Endothelial cell of hepatic sinusoid (primary cell): ENCODE measurements around the gene DHRS3.

ENCODE experiments used
- in situ Hi-C: cut with HindIII; loops from 2 replicates; pipeline ENCODE4 v1.10.0; 2017; ENCODE audit warnings: low sequenced_read_pairs

DHRS3 gene

DNA sequence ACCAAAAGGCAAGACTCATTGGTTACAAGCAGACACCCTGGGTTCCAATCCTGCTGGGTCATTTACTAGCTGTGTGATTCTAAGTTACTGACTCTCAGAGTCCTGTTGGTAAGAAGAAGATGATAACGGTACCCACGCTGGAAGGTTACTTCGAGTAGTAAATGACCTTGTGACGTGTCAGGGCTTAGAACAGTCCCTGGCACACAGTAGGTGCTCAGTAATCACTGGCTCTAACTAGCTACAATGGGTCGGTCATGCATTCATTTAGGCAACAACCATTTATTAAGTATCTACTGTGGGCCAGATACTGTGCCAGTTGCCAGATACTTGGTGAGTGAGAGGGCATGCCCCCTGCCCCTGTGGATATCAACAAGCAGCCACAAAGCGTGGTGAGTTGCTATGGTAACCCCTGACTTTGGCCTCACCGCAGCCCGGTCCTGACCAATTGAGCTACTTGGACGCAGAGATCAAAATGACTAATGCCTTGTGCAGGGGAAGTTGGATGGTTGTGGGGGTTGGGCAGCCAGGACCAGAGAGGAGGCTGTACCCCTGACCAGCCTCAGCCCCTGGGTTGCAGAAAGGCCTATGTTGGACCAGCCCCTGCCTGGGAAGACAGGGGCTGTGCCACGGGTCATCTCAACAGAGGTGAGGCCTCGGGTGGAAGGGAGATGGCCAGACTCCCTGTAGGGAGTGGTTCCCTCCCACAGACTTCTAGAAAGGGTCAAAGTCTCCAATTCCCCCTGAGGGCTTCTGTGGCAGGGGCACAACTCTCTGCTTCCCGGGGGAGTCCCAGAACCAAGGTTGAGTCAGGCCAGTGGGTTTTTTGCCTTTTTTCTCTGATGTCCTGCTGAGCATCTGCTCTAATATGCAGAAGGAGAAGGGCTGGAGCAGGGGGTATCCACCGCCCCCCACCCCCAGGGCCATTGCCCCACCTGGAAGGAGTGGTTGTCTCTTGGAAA is 16.0 kb downstream of the DHRS3 start:
- in situ Hi-C loops = no loop called here

DNA sequence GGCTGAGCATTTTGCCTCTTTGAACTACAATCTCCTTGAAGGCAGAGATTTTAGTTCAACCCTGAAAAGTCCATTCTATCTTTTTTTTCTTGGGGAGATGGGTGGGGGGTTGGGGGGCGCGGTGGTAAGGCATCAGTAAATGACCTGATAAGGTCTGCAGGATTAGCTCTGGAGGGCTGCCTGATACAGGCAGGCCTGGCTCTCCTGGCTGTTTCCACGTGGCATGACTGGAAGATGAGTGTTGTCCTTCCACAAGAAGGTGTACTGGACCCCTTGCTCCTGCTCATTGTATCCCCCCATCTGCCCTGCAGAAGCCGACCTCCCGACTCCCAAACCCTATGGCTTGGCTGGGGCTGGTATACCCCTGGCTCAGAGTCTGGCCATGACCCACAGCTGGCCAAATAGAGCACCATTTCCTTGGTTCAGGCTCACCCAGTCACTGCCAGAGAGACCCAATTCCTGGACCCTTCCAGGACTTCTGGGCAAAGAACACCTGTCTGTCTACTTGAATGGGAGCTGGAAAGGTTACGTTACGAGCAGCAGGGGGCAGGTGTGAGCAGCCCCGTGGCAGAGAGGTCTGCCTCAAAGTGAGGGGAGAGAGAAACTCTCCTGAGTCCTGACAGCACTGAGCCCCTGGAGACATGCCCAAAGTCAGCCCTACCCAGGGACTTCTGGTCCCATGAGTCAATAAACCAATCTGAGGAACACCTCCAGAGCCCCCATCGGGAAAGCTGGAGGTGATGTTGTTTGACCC is 17.0 kb downstream of the DHRS3 start:
- in situ Hi-C loops = no loop called here

DNA sequence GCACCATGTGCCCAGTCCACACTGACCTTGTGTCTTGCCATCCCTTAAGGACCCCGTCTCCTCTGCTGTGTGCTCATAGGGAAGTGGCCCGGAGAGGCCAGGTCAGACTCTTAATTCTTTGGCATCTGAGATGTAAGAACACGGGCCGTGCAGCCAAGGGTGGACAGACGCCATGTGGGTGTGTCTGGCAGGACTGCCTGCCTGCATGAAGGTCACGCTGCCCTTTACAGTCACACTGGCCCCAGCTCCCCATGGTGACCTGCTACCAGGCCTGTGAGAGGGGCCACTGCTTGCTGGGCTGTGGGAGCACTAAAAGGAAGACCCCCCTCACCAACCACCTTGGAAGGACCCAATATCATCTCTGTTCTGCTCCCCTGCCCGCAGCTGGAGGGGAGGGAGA is 17.7 kb downstream of the DHRS3 start:
- in situ Hi-C loops = no loop called here

DNA sequence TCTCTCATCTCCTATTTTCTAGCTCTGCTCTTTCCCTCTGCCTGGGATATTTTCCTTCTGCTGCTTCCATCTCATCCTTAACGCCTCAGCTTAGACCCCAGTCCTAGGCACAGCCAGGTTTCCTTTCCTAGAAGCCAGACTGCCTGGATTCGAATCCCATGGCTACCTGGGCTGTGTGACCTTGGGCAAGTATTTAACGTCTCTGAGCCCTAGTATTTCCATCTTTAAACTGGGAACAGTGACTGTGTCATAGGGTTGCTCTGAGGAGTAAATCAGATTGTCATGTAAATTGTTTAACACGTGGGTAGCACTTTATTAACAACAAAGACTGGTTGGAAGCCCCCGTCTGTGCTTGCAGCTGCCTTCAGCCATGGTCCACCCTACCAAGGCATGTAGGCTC is 18.4 kb downstream of the DHRS3 start:
- in situ Hi-C loops = no loop called here

DNA sequence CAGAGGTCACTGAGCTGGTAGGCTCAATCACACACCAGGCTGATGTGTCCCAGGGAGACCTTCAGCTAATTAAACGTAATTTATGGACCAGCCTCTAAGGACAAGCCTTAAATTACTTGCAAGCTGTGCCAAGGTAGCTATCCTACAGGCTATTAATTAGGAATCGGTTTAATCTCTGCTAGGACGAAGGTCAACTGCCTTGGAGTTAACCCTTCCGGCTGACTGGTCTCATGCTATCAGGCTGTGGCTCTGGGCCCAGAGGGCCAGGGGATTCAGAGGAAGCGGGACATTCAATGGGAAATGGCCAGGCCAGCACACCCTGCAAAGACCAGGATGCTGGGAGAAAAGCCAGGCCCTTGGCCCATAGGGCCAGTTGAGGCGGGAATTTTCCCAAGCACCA is 19.0 kb downstream of the DHRS3 start:
- in situ Hi-C loops = no loop called here

DNA sequence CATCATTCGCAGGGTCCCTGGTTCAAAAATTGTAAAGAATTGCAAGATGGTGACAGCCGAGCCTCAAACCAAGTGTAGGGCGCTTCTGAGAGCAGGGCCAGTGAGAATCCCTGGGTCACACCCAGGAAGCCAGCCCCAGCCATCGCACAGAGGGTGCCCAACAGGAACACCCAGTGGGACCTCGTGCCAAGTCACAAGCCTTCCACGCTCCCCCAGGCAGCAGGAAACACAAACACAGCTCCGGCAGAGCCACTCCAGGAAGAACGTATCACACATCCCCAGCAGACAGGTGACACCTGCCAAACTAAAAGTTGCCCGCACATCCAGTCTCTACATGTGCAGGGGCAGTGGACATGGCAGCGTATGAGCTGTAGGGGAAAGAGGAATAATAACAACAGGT is 20.2 kb downstream of the DHRS3 start:
- in situ Hi-C loops = no loop called here

DNA sequence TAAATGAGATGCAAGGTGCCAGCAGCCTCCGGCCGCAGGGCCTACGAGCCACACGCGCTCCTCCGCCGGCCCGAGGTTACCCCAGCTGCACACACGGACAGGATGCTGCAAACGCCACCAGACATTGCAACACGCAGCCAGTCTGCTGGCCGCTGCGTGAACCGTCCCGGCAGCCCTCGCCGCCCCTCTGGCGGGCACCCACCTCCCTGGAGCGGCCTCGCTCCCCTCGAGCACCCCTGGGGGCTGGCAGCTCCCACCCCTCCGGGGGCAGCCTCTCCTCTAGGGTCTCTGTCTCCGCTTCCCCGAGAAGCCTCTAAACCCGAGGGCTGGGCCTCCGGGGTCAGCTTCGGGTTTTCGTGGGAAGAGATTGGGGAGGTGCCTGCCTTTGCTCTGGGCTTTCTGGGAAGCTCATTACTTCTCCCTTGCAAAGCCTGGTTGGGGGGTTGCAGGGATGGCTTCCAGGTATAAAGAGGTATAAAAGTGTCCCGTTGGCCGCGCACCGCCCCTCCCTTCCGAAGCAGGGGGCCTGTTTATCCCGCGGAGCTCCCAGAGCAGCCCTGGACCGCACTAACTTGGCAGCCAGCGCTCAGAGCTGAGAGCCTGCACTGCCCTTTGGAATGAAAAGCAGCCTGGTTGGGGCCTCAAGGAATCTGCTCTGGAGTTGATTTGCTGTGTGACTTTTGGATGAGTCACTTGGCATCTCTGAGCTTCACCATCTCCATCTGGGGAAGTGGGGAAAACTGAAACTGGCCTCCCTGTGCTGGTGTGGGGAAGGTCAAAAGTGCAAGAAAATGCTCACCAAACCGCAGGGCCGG is 21.8 kb downstream of the DHRS3 start:
- in situ Hi-C loops = no loop called here

DNA sequence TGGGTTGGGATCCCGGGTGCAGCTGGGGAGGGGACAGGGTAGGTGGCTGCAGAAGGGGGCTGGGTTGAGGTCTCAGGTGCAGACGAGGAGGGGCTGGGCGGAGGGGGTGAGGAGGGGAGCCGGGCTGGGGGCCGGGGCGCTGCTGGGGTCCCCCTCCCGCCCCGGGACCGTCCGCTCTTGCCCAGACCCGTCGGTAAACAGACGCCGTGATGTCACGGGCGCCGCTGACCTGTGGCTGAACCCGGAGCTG is 22.3 kb downstream of the DHRS3 start:
- in situ Hi-C loops = no loop called here

DNA sequence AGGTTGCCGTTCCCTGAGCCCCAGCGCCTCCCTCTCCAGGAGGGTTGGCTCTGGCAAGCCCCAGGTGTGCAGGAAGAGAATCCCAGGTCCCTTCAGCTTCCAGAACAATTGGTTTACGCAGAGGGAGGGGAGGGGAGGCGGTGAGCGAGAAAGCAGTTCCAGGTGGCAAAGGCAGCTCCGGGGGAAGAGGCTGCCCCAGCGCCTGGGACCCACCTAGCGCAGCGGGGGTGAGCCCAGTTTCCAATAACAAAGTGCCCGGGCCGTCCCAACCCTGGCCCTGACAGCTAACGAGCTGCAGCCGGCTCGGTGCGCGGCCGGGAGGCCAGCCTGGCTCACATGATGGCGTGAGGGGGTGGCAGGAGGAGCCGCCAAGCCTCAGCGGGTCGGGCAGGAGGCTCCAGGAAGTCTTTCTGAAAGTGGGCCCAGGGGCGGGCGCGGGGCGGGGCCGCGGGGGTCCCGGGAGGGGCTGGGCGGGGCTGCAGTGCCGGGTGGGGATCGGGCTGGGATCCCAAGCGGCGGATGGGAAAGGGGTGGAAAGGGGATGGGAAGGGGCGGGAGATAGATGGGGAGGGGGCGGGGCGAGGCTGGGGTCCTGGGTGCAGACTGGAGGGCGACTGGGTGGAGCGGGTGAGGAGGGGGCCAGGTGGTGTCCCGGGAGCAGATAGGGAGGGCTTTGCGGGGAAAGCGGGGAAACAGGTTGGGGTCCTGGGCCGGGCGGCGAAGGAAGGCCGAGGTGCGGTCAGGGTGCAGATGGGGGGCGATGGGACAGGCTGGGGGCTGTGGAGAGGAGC is 22.8 kb downstream of the DHRS3 start:
- in situ Hi-C loops = no loop called here

DNA sequence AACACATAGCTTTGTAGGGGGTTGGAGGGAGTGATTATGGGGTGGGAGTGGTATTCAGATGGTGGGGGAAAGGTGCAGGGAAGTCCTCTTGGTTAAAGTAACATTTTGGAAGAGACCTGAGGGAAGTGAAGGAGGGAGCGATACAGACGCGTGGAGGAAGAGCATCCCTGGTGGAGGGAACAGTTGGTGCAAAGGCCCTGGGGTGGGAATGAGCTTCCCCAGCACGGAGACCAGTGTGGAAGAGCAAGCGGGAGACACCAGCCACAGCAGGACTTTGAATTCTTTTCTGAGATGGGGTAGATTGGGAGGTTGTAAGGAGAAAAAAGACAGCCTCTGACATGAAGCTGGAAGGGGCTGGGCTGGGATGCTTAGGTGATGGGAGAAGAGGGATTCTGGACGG is 23.5 kb downstream of the DHRS3 start:
- in situ Hi-C loops = no loop called here

DNA sequence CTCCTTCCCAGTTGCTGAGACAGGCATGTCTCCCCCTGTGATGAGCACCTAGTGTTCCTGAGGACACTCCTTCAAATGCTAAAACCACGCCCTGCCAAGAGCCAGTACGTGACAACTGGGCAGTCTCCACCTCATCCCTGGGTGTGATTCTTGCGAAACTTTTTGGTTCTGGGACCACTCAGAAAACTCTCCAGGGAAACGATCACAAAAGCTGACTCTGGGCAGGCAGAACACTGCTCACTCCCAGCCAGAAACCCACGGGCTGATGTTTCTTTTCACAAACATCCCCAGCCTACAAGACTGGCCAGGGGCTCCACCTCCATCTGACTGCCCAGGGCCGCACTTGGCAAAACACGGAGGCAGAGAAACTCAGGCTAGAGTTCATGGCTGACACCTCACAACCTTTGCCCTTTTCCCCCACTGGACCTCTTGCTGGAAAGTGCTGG is 24.4 kb downstream of the DHRS3 start:
- in situ Hi-C loops = no loop called here

DNA sequence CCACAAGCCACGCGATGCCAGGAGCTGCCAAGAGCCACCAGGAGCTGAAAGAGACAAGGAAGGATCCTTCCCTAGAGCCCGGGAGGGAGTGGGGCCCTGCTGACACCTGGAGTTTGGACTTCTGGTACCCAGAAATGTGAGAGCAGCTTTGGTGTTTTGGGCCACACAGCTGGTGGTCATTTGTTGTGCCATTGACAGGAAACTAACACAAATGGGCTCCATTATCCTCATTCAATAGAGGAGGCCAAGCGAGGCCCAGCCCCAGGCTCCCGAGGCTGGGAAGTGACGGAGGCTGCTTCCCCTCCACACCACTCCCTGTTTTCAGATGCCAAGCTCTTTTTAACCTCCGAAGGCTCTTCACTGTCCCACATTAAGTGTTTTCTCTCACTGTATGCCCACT is 25.5 kb downstream of the DHRS3 start:
- in situ Hi-C loops = no loop called here

DNA sequence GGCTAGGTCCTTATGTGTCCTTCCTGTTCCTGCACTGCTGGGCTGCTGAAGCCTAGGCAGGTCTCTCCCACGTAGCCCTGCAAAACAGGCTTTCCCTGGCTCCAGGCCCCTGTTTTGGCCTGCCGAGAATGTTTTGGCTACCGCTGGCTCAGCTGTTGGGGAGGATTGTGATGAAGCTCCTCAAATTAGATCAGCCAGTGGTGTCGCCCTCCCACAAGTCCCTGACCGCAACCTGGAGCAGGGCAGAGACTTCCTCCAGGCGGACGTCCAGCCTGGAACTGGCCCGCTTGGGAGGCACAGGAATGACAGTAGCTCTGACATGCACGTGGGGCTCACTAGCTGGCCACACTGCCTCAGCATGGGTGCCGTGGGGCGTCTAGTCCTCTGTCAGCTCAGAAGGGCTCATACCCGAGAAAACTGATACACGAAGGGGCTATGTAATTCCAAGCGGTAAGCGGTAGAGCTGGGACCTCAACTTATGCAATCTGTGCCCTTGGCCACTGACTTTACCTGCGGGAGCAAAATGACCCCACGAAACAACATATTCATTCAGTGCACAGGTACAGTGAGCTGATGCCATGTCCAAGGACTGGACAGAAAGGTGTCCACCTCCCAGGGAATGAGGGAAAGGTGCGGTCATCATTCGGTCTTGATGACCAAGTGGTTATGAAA is 26.6 kb downstream of the DHRS3 start:
- in situ Hi-C loops = no loop called here

DNA sequence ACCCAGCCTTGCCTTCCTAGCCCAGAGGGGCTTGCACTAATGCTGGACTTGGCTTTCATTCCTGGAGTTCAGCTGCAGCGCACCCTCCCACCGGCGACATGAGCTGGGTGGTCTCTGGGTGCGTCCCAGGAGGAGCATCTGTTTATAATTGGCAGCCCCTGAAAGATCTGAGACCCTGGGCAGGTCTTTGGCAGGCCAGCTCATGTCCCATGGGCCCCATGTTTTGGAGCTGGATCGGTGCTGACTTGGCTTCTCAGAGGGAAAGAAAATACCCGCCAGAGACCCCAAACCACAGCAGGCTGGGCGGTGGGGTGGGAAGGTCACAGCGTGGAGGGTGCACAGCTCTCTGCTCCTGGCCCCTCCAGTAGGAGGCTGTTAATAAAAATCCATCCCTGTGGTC is 29.3 kb downstream of the DHRS3 start:
- in situ Hi-C loops = no loop called here

DNA sequence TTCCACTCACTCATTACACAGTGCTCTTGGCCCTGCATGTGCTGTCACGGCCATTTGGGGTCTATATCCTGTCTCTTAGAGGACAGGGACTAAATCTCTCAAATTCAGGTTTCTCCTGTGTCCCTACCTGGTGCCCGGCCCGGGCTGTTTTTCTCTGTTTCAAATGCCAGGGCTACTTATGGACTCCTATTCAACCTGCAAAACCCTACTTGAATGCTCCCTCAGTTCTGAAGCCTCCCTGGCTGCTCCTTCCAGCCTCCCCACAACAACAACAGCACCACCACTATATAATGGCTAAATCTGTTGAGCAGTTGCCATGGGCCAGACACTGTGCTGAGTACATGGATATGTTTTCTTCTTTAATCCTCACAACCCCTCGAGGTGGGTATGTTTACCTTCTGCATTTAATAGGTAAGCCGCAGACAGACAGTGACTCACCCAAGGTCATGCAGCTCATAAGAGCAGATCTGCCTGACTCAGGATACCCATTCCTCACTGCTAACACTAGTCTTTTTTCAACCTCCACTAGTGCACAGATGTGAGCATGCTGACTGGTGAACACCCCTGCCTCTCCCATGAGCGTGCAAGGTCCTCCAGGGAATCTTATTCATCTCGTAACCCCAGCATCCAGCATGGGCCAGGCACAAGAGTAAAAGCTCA is 29.9 kb downstream of the DHRS3 start:
- in situ Hi-C loops = no loop called here

DNA sequence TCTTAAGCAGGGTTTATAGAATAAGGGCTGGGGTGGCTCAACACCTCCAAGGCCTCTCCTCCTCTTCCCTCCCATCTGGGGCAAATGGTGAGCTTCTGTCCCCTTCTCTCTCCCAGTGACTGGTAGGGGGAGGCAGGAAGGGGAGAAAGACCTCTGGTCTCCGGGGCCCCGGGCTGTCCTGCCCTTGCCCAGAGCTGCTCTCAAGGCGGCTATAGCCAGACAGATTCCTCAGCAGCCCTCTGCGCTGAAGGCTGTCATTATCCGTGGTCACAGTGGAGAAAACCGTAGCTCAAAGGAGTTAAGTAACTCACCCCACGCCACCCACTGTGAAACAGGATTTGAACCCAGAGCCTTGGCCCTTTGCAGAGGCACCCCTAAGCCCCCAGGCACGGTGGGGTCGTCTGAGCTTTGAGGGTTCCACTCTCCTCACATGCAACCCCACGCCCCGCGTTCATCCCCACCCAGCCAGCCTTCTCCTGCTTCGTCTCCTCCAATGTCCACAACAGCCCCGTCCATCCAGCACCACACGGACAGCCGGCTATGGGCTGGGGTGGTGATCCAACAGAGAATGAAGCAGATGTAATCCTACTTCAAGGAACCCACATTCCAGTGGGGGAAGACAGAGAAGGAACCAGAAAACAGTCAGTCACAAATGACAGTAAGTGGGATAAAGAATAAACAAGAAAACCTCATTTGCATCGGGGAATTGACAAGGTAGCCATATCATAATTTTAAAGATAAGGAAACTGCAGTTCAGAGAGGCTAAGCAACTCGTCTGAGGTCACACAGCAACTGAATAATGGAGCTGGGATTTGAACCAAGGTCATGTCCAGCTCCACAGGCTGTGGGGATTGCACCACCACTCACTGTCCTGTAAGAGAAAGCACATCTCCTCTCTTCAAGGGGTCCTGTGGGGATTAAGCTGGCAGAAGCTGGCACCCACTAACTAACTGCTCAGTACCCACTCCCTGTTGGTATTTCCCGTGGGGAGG is 31.8 kb downstream of the DHRS3 start:
- in situ Hi-C loops = no loop called here

DNA sequence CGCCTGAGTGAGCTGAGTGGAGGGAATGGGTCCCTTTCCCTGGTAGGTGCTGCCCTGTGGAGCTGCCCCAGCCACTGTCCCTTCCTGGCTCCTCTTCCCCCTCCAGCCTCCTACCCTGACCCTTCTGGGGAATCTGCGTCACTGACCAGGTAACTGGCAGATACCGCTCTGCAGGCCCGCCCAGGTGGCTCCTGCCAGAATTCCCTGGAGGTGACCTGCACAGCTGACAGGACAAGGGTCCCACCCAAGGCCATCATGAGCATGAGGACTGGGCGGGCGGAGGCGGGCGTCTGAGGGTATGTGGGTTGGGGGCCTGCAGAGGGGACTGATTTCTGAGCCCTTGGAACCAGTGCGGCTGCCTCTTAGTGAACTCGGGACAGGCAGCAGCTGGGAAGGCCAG is 32.5 kb downstream of the DHRS3 start:
- in situ Hi-C loops = no loop called here

DNA sequence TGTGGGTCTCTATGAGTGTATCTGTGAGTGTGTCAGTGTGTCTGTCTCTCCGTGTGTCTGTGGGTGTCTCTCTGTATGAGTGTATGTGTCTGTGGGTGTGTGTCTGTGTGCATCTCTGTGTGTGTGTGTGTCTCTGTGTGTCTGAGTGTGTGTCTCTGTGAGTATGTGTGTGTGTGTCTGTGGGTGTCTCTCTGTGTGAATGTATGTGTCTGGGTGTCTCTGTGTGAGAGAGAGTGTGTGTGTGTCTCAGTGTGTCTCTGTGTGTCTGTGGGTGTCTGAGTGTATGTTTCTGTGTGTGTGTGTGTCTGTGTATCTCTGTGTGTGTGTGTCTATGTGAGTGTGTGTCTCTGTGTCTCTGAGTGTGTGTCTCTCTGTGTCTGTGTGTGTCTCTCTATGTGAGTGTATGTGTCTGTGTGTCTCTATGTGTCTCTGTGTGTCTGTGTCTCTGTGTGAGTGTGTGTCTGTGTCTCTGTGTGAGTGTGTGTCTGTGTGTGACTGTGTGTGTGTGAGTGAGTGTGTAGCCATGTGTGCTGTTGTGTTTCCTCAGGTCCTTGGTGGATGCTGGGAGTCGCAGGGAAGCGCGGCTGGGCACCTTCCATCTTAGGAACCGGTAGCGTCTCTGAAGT is 33.0 kb downstream of the DHRS3 start:
- in situ Hi-C loops = loop anchor here (5.0 kb wide), 1 partner anchor 108 kb away; no protein-coding TSS in a partner anchor
